ENCODE results near the gene KCNE4. TPM values are rescaled to one million over a fixed set of nuclear protein-coding genes. Genes with fewer than 3 reads are reported as not detected.

Gene KCNE4
- total and polyA plus RNA-seq, 2 experiments from 2014 or later = not detected

GRCh38 chr2:223065107-223065506, 13.1 kb downstream of the KCNE4 start:
- H3K27ac ChIP-seq (ENCODE audit: low read depth) = no peak overlapping the region
- no peaks in the 10 kb centered on the region for H4K20me1 ChIP-seq (replicated peaks; ENCODE audit: insufficient read depth)
- no peaks in the 10 kb centered on the region for H3K9me2 ChIP-seq (ENCODE audit: insufficient read depth)
- H3K36me3 ChIP-seq (ENCODE audit: insufficient read depth) = no peaks in the 10 kb centered on the region
- peaks cover 16% of the 10 kb centered on the region; the same call in 2 of the 3 replicates for H3K4me1 Mint-ChIP-seq
- no peaks in the 10 kb centered on the region for H3K27me3 Mint-ChIP-seq (ENCODE audit: insufficient read depth, low read depth, poor library complexity)
- no peaks in the 10 kb centered on the region for H3K27me3 ChIP-seq (ENCODE audit: insufficient read depth)
- H3K4me2 ChIP-seq = no peak overlapping the region
- no peak overlapping the region for H2AFZ ChIP-seq
- DNase-seq (ENCODE audit: low spot score) (no peak), ATAC-seq (no peak)
- no peaks in the 10 kb centered on the region for H3K79me2 ChIP-seq (replicated peaks; ENCODE audit: insufficient read depth)
- H3K4me3 Mint-ChIP-seq = no peak overlapping the region
- no peak overlapping the region for H3K27ac Mint-ChIP-seq
- H3K4me3 ChIP-seq = no peak overlapping the region
- no peaks in the 10 kb centered on the region for H3F3A ChIP-seq (replicated peaks; ENCODE audit: low read depth)
- H3K4me1 ChIP-seq (ENCODE audit: insufficient read depth) = no peaks in the 10 kb centered on the region
- H3K36me3 Mint-ChIP-seq (ENCODE audit: low read depth) = no peaks in the 10 kb centered on the region
- TF ChIP-seq ETS1 (IDR thresholded peaks at IDR 0.05) = no peak
- no peak for TF ChIP-seq CTCF (conservative IDR thresholded peaks at IDR 0.05; ENCODE audit: low read depth in 2 of 2)
- no peak for TF ChIP-seq JUNB (IDR thresholded peaks at IDR 0.05; ENCODE audit: unreplicated experiment)
- no peak for TF ChIP-seq EZH2 (IDR thresholded peaks at IDR 0.05; ENCODE audit: low read depth, unreplicated experiment)
- no peak for TF ChIP-seq POLR2AphosphoS5 (IDR thresholded peaks at IDR 0.05; ENCODE audit: low read depth)
- TF ChIP-seq NANOG (IDR thresholded peaks at IDR 0.05; ENCODE audit: borderline replicate concordance) = no peak
- no peak for TF ChIP-seq ZNF114 (CRISPR knock-in tag; IDR thresholded peaks at IDR 0.05)
- no peak for TF ChIP-seq STAT1 (IDR thresholded peaks at IDR 0.05; ENCODE audit: unreplicated experiment)
- TF ChIP-seq ZNF462 (CRISPR knock-in tag; IDR thresholded peaks at IDR 0.05) = no peak
- no peak for TF ChIP-seq EZH2phosphoT487 (IDR thresholded peaks at IDR 0.05; ENCODE audit: unreplicated experiment)
- no peaks in the 10 kb centered on the region for H3K9me3 Mint-ChIP-seq

Measured in GM23338 (cell line).